H1 (cell line): ENCODE measurements around the gene BCL3. TPM values are rescaled to one million over a fixed set of nuclear protein-coding genes. Genes with fewer than 3 reads are reported as not detected.

Experiments
- CTCF ChIA-PET: fragments of 300-600 bp; sonication (Branson Sonifier 250); formaldehyde crosslinking; loops from one replicate; lab custom pipeline; 2021; ENCODE audit not compliant: partially characterized antibody; lab: Charles Lee
- POLR2A ChIA-PET: fragments of 300-600 bp; sonication (Branson Sonifier 250); formaldehyde crosslinking; loops from one replicate; lab custom pipeline; 2021; ENCODE audit warnings: inconsistent platforms; ENCODE audit not compliant: partially characterized antibody; lab: Charles Lee
- DNase-seq, 2 experiments: peaks; one replicate each; pipeline versions ENCODE4 v3.0.0 to v3.0.0-alpha.2; 2010 to 2022; ENCODE audit warnings: low spot score in 2 of 2, low read depth in 1 of 2, mixed read lengths in 1 of 2
- FAIRE-seq: peaks from 2 replicates; lab custom pipeline; 2011; peaks lifted over from hg19 to GRCh38; lab: Jason Lieb, UNC
- H2AFZ ChIP-seq: 2 replicates; pipeline ENCODE4 v1.8.1; 2012; ENCODE audit warnings: low read length, inconsistent platforms
- H2AK5ac ChIP-seq: 2 replicates; pipeline ENCODE4 v1.6.1; 2013; ENCODE audit warnings: low read depth, low read length
- H2BK120ac ChIP-seq: replicated peaks from 2 replicates; pipeline ENCODE3; 2013; ENCODE audit warnings: low read depth, low read length, inconsistent platforms
- H2BK12ac ChIP-seq: 2 replicates; pipeline ENCODE4 v1.6.1; 2013; ENCODE audit warnings: low read depth, low read length
- H2BK15ac ChIP-seq: 2 replicates; pipeline ENCODE4 v1.6.1; 2013; ENCODE audit warnings: low read length
- H2BK20ac ChIP-seq: 2 replicates; pipeline ENCODE4 v1.6.1; 2013; ENCODE audit warnings: low read length
- H2BK5ac ChIP-seq: 2 replicates; pipeline ENCODE4 v1.6.1; 2013; ENCODE audit warnings: low read depth, low read length
- H3K14ac ChIP-seq: 2 replicates; pipeline ENCODE4 v1.6.1; 2013; ENCODE audit warnings: inconsistent platforms; ENCODE audit not compliant: insufficient read length
- H3K18ac ChIP-seq: 2 replicates; pipeline ENCODE4 v1.6.1; 2013; ENCODE audit warnings: low read length; ENCODE audit errors: extremely low read depth
- H3K23ac ChIP-seq: 2 replicates; pipeline ENCODE4 v1.6.1; 2013; ENCODE audit warnings: inconsistent platforms; ENCODE audit not compliant: insufficient read length
- H3K23me2 ChIP-seq: 2 replicates; pipeline ENCODE4 v1.6.1; 2013; ENCODE audit warnings: low read depth, low read length
- H3K27ac ChIP-seq: 2 replicates; pipeline ENCODE4 v1.6.1; 2011; ENCODE audit warnings: low read depth, low read length, inconsistent platforms
- H3K27me3 ChIP-seq, 4 experiments: replicated peaks in 1 of 4; 1 replicate in 1 of 4; 2 replicates in 3 of 4; pipeline versions ENCODE4 v1.6.1 to v1.8.1; 2011 to 2013; ENCODE audit warnings: low read length in 3 of 4, mild to moderate bottlenecking in 3 of 4, inconsistent platforms in 2 of 4, mixed read lengths in 2 of 4, moderate library complexity in 1 of 4; ENCODE audit not compliant: control insufficient read depth in 3 of 4, insufficient read depth in 3 of 4; ENCODE audit errors: extremely low read depth in 1 of 4
- H3K36me3 ChIP-seq, 4 experiments: 2 replicates each; pipeline versions ENCODE4 v1.6.1 to v1.8.1; 2011 to 2013; ENCODE audit warnings: mild to moderate bottlenecking in 4 of 4, low read length in 3 of 4, moderate library complexity in 2 of 4, control low read depth in 1 of 4, inconsistent platforms in 1 of 4; ENCODE audit not compliant: insufficient read depth in 4 of 4, control insufficient read depth in 2 of 4
- H3K4ac ChIP-seq: replicated peaks from 2 replicates; pipeline ENCODE3; 2013; ENCODE audit warnings: low read length, low read depth, mixed read lengths, inconsistent platforms; ENCODE audit not compliant: insufficient read length
- H3K4me1 ChIP-seq, 4 experiments: replicated peaks in 1 of 4; 1 replicate in 1 of 4; 2 replicates in 3 of 4; pipeline versions ENCODE4 v1.6.1 to v1.8.1; 2011 to 2013; ENCODE audit warnings: low read length in 3 of 4, inconsistent platforms in 2 of 4, mixed read lengths in 1 of 4; ENCODE audit not compliant: insufficient read depth in 4 of 4, control insufficient read depth in 3 of 4
- H3K4me2 ChIP-seq, 2 experiments: 2 replicates each; pipeline versions ENCODE4 v1.6.1 to v1.8.1; 2011 to 2013; ENCODE audit warnings: low read depth in 2 of 2, low read length in 2 of 2, control low read depth in 1 of 2, inconsistent platforms in 1 of 2, mild to moderate bottlenecking in 1 of 2; ENCODE audit not compliant: insufficient read depth in 1 of 2
- H3K4me3 ChIP-seq, 4 experiments: fragments of 200-600, 300-600 bp in 1 of 4; sonication (generic), shearing (Covaris generic), sonication (Bioruptor Twin) in 1 of 4; 2 replicates each; pipeline versions ENCODE4 v1.5.1 to v1.8.1; 2011 to 2016; ENCODE audit warnings: low read length in 4 of 4, low read depth in 3 of 4, control low read depth in 2 of 4, inconsistent platforms in 2 of 4, mild to moderate bottlenecking in 2 of 4, mixed read lengths in 1 of 4, moderate library complexity in 1 of 4; ENCODE audit not compliant: insufficient read depth in 2 of 4; ENCODE audit errors: extremely low read depth in 1 of 4
- H3K56ac ChIP-seq: replicated peaks from 2 replicates; pipeline ENCODE3; 2013; ENCODE audit warnings: low read depth, mild to moderate bottlenecking, mixed read lengths, low read length, inconsistent platforms; ENCODE audit not compliant: insufficient read length
- H3K79me1 ChIP-seq: 2 replicates; pipeline ENCODE4 v1.6.1; 2013; ENCODE audit warnings: low read depth, low read length, control low read depth
- H3K79me2 ChIP-seq, 2 experiments: 2 replicates each; pipeline versions ENCODE4 v1.6.1 to v1.8.1; 2012 to 2013; ENCODE audit warnings: low read length in 2 of 2, mild to moderate bottlenecking in 2 of 2, inconsistent platforms in 1 of 2; ENCODE audit not compliant: insufficient read depth in 2 of 2, control insufficient read depth in 1 of 2
- H3K9ac ChIP-seq, 4 experiments: replicated peaks in 1 of 4; 1 replicate in 1 of 4; 2 replicates in 3 of 4; pipeline versions ENCODE4 v1.6.1 to v1.8.1; 2011 to 2013; ENCODE audit warnings: low read depth in 3 of 4, low read length in 3 of 4, control low read depth in 2 of 4, mild to moderate bottlenecking in 2 of 4, moderate library complexity in 2 of 4, inconsistent platforms in 1 of 4; ENCODE audit errors: extremely low read depth in 1 of 4
- H3K9me3 ChIP-seq, 2 experiments: 2 replicates each; pipeline versions ENCODE4 v1.6.1 to v1.8.1; 2012 to 2013; ENCODE audit warnings: mild to moderate bottlenecking in 2 of 2, moderate library complexity in 2 of 2, control low read depth in 1 of 2, inconsistent platforms in 1 of 2, low read depth in 1 of 2, low read length in 1 of 2, mixed read lengths in 1 of 2; ENCODE audit not compliant: insufficient read depth in 2 of 2
- H4K20me1 ChIP-seq, 2 experiments: replicated peaks in 1 of 2; 2 replicates each; pipeline versions ENCODE3 to v1.8.1; 2011 to 2013; ENCODE audit warnings: inconsistent platforms in 2 of 2, low read length in 2 of 2, mild to moderate bottlenecking in 1 of 2; ENCODE audit not compliant: insufficient read depth in 2 of 2, control insufficient read depth in 1 of 2
- H4K5ac ChIP-seq: 2 replicates; pipeline ENCODE4 v1.6.1; 2013; ENCODE audit warnings: low read length, low read depth, mixed read lengths, inconsistent platforms; ENCODE audit not compliant: insufficient read length
- H4K8ac ChIP-seq: 2 replicates; pipeline ENCODE4 v1.8.0; 2013; ENCODE audit warnings: mild to moderate bottlenecking, moderate library complexity, low read length, inconsistent platforms; ENCODE audit not compliant: insufficient read depth; ENCODE audit errors: extremely low read depth
- H4K91ac ChIP-seq: replicated peaks from 2 replicates; pipeline ENCODE3; 2013; ENCODE audit warnings: low read length, mixed read lengths, inconsistent platforms; ENCODE audit not compliant: insufficient read length
- CBX8 ChIP-seq: fragments of 300-800, 300-1000 bp; sonication (generic); IDR thresholded peaks from 2 replicates; pipeline ENCODE4 v1.7.1; 2016; ENCODE audit warnings: low read depth, low read length, borderline replicate concordance
- CHD2 ChIP-seq: IDR thresholded peaks from 2 replicates; pipeline ENCODE4 v1.6.1; 2012; ENCODE audit warnings: low read length, improper control_type of control experiment
- FOSL1 ChIP-seq: IDR thresholded peaks from 2 replicates; pipeline ENCODE4 v1.6.1; 2011; ENCODE audit warnings: mild to moderate bottlenecking, low read depth, low read length, moderate library complexity; ENCODE audit not compliant: insufficient read depth
- KDM1A ChIP-seq: fragments of 200-600, 300-600 bp; sonication (generic); IDR thresholded peaks from 2 replicates; pipeline ENCODE4 v1.7.1; 2016; ENCODE audit warnings: mild to moderate bottlenecking, low read length, borderline replicate concordance
- POU5F1 ChIP-seq: IDR thresholded peaks from 2 replicates; pipeline ENCODE4 v1.6.1; 2011; ENCODE audit warnings: low read depth, mild to moderate bottlenecking, low read length, moderate library complexity
- SIN3A ChIP-seq, 2 experiments: IDR thresholded peaks in 1 of 2; conservative IDR thresholded peaks in 1 of 2; 2 replicates each; pipeline ENCODE4 v1.6.1; 2011 to 2012; ENCODE audit warnings: low read length in 2 of 2, improper control_type of control experiment in 1 of 2, low read depth in 1 of 2, mild to moderate bottlenecking in 1 of 2
- TAF1 ChIP-seq: IDR thresholded peaks from 2 replicates; pipeline ENCODE4 v1.6.1; 2011; ENCODE audit warnings: mild to moderate bottlenecking, low read depth, low read length
- WGBS, 2 experiments: shearing (Covaris generic) in 1 of 2; methylation state at CpG; one replicate each; pipeline versions ENCODE4 v1.1.6 to v1.1.7; 2013 to 2015; ENCODE audit warnings: low lambda C conversion rate in 2 of 2, mixed read lengths in 2 of 2, inconsistent platforms in 1 of 2, low coverage in 1 of 2, missing lambda C conversion rate in 1 of 2; ENCODE audit not compliant: insufficient replicate concordance in 2 of 2, insufficient coverage in 1 of 2, insufficient read length in 1 of 2; ENCODE audit errors: extremely low coverage in 1 of 2, missing lambda C conversion rate in 1 of 2; 5-methylcytosine and 5-hydroxymethylcytosine counted together
- polyA plus RNA-seq, 7 experiments: library from polyadenylated mRNA; depleted of rRNA in 3 of 7; stranded (reverse) in 5 of 7; unstranded in 2 of 7; fragments of >200 nt in 5 of 7; fragments of 200-250 nt in 2 of 7; gene quantifications; 1 replicate in 5 of 7; 2 replicates in 1 of 7; 4 replicates in 1 of 7; pipeline versions ENCODE4 v1.2.1 to v1.2.3, GENCODE V29; 2011 to 2013; ENCODE audit warnings: missing spikeins in 2 of 7, mixed read lengths in 2 of 7
- total RNA-seq: library from RNA; stranded (reverse); fragmentation: NEBNext Ultra II Directional; extraction: Animal tissue kit (Norgen Biotek cat#: 25700); gene quantifications from 2 replicates; pipeline ENCODE4 v1.2.1, GENCODE V29; 2021
- TF ChIP-seq, protein P1 (sequence below): IDR thresholded peaks from 2 replicates; pipeline ENCODE4 v1.6.1; 2011; ENCODE audit warnings: low read length, improper control_type of control experiment
- TF ChIP-seq, protein P2 (sequence below): IDR thresholded peaks from 2 replicates; pipeline ENCODE4 v1.6.1; 2012; ENCODE audit warnings: inconsistent platforms

BCL3 gene
- total and polyA plus RNA-seq, 2 of the 8 experiments (the other 6 are each of a cell fraction or from before 2014, with no cell fraction given), result 0.88 to 2.4 TPM

DNA sequence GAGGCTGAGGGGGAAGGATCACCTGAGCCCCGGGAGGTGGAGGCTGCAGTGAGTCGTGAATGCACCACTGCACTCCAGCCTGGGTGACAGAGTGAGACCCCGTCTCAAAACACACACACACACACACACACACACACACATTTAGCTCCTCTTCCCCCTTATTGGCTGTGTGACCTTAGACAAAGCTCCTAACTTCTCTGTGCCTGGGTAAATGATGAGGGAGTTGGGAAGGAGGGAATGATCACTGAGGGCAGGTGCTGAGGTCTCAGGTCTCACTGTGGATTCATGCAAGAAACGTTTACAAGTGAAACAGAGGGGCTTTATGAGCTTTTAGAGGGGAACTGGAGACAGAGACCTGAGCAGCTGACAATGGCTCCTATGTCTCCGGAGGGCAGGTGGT lies 16.9 kb upstream of the BCL3 start:
- no peak overlapping the region for H2BK120ac ChIP-seq

More for the DNA sequence above, 16.9 kb upstream of the BCL3 start:
- Histone ChIP-seq H3K4me1 (no peaks in the 10 kb centered on the region), H3K4ac (no peak overlapping the region), H2AK5ac (no peak overlapping the region), H2BK20ac (no peak overlapping the region), H3K27me3 (no peaks in the 10 kb centered on the region), H3K18ac (no peak overlapping the region), H3K14ac (no peak overlapping the region), H3K79me1 (no peaks in the 10 kb centered on the region), H4K8ac (no peak overlapping the region), H3K23me2 (no peaks in the 10 kb centered on the region), H3K9ac (no peak overlapping the region), H2BK12ac (no peak overlapping the region), H4K5ac (no peak overlapping the region), H3K4me3 (no peak overlapping the region), H3K79me2 (no peaks in the 10 kb centered on the region), H2BK15ac (no peak overlapping the region), H3K27ac (no peak overlapping the region), H2AFZ (no peak overlapping the region), H3K36me3 (no peaks in the 10 kb centered on the region), H3K9me3 (no peaks in the 10 kb centered on the region), H3K4me2 (no peak overlapping the region), H2BK5ac (no peak overlapping the region), H3K56ac (no peak overlapping the region), H4K20me1 (no peaks in the 10 kb centered on the region), H3K23ac (no peak overlapping the region), H4K91ac (no peak overlapping the region)
- no peak for DNase-seq
- POLR2A ChIA-PET, result interaction anchor here (1.2 to 1.3 kb wide), 2 partner anchors 10 to 72 kb away, joined by 3 to 4 read pairs; no protein-coding TSS in a partner anchor
- no peak for FAIRE-seq
- CTCF ChIA-PET, result interaction anchor here (0.6 to 20.6 kb wide), 10 partner anchors 8 to 115 kb away, joined by 4 to 468 read pairs (median 7); partner anchors contain the start of gene BCAM
- 84% methylated on average over 5 of the region's 5 CpGs; no CpG with 5 or more reads in 1 of the 2 experiments for WGBS, 2 experiments
- no peak for TF ChIP-seq KDM1A
- TF ChIP-seq, protein P1, sequence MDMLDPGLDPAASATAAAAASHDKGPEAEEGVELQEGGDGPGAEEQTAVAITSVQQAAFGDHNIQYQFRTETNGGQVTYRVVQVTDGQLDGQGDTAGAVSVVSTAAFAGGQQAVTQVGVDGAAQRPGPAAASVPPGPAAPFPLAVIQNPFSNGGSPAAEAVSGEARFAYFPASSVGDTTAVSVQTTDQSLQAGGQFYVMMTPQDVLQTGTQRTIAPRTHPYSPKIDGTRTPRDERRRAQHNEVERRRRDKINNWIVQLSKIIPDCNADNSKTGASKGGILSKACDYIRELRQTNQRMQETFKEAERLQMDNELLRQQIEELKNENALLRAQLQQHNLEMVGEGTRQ, result no peak
- TF ChIP-seq CHD2, result no peak
- no peak for TF ChIP-seq FOSL1
- no peak for TF ChIP-seq TAF1
- TF ChIP-seq SIN3A (conservative IDR thresholded peaks at IDR 0.05 in 1 of 2, IDR thresholded peaks at IDR 0.05 in 1 of 2; ENCODE audit: low read depth in 1 of 2, low read length in 2 of 2), result no peak
- TF ChIP-seq POU5F1, result no peak
- TF ChIP-seq CBX8, result no peak
- TF ChIP-seq, protein P2, sequence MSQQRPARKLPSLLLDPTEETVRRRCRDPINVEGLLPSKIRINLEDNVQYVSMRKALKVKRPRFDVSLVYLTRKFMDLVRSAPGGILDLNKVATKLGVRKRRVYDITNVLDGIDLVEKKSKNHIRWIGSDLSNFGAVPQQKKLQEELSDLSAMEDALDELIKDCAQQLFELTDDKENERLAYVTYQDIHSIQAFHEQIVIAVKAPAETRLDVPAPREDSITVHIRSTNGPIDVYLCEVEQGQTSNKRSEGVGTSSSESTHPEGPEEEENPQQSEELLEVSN, result no peak
